GM23338 (cell line): ENCODE measurements around the gene SMIM22. TPM values are rescaled to one million over a fixed set of nuclear protein-coding genes. Genes with fewer than 3 reads are reported as not detected.

ENCODE experiments used
- ATAC-seq: fragments of 200-7000 bp; cut with Tn5 transposase; 3 replicates; pipeline ENCODE4 v1.9.1; 2020
- DNase-seq: peaks from one replicate; pipeline ENCODE4 v3.0.0-alpha.2; 2015; ENCODE audit warnings: low spot score
- H2AFZ ChIP-seq: fragments of 200-600 bp; sonication (generic); 2 replicates; pipeline ENCODE4 v1.8.0; 2016; ENCODE audit warnings: antibody characterized with exemption, mild to moderate bottlenecking, moderate library complexity
- H3F3A ChIP-seq: fragments of 200-600 bp; sonication (generic); replicated peaks from 2 replicates; pipeline ENCODE4 v1.8.0; 2017; ENCODE audit warnings: antibody characterized with exemption, mixed run types, low read depth
- H3K27ac ChIP-seq: fragments of 200-600 bp; sonication (generic); 2 replicates; pipeline ENCODE4 v1.6.1; 2016; ENCODE audit warnings: low read depth
- H3K27me3 ChIP-seq: fragments of 200-600 bp; sonication (generic); 2 replicates; pipeline ENCODE4 v1.8.0; 2016; ENCODE audit warnings: mild to moderate bottlenecking, mixed run types, moderate library complexity; ENCODE audit not compliant: insufficient read depth
- H3K36me3 ChIP-seq: fragments of 200-600 bp; sonication (generic); 2 replicates; pipeline ENCODE4 v1.8.0; 2016; ENCODE audit warnings: mild to moderate bottlenecking; ENCODE audit not compliant: insufficient read depth
- H3K4me1 ChIP-seq: fragments of 200-600 bp; sonication (generic); 2 replicates; pipeline ENCODE4 v1.8.0; 2016; ENCODE audit warnings: mild to moderate bottlenecking, moderate library complexity; ENCODE audit not compliant: insufficient read depth
- H3K4me2 ChIP-seq: fragments of 200-600 bp; sonication (generic); 2 replicates; pipeline ENCODE4 v1.7.1; 2017; ENCODE audit warnings: mixed run types
- H3K4me3 ChIP-seq: fragments of 200-600 bp; sonication (generic); 2 replicates; pipeline ENCODE4 v1.6.1; 2016; ENCODE audit warnings: mixed run types
- H3K79me2 ChIP-seq: fragments of 200-600 bp; sonication (generic); replicated peaks from 2 replicates; pipeline ENCODE4 v1.8.0; 2017; ENCODE audit warnings: mild to moderate bottlenecking; ENCODE audit not compliant: insufficient read depth
- H3K9me2 ChIP-seq: fragments of 200-600 bp; sonication (generic); 2 replicates; pipeline ENCODE4 v1.8.0; 2017; ENCODE audit not compliant: insufficient read depth
- H4K20me1 ChIP-seq: fragments of 200-600 bp; sonication (generic); replicated peaks from 2 replicates; pipeline ENCODE4 v1.8.0; 2017; ENCODE audit warnings: mild to moderate bottlenecking; ENCODE audit not compliant: insufficient read depth
- H3K27ac Mint-ChIP-seq: 2 replicates; pipeline ENCODE4 v1.8.0; 2020; ENCODE audit warnings: inconsistent platforms, mild to moderate bottlenecking, moderate library complexity, mixed read lengths
- H3K27me3 Mint-ChIP-seq: 3 replicates; pipeline ENCODE4 v1.8.0; 2022; ENCODE audit warnings: low read depth, mild to moderate bottlenecking, moderate library complexity, mixed read lengths, inconsistent platforms; ENCODE audit not compliant: insufficient read depth, poor library complexity
- H3K36me3 Mint-ChIP-seq: 3 replicates; pipeline ENCODE4 v1.8.0; 2021; ENCODE audit warnings: low read depth, mild to moderate bottlenecking, inconsistent platforms, moderate library complexity, mixed read lengths
- H3K4me1 Mint-ChIP-seq: 3 replicates; pipeline ENCODE4 v1.8.0; 2020; ENCODE audit warnings: mild to moderate bottlenecking, inconsistent platforms, mixed read lengths
- H3K4me3 Mint-ChIP-seq: 3 replicates; pipeline ENCODE4 v1.8.0; 2021; ENCODE audit warnings: moderate library complexity, mild to moderate bottlenecking, inconsistent platforms, mixed read lengths
- H3K9me3 Mint-ChIP-seq: 3 replicates; pipeline ENCODE4 v1.8.0; 2020; ENCODE audit warnings: moderate library complexity, mild to moderate bottlenecking, inconsistent platforms, mixed read lengths
- CREB1 ChIP-seq: fragments of 250-450 bp; sonication (Bioruptor Pico); IDR thresholded peaks from 2 replicates; pipeline ENCODE4 v1.5.0; 2020; ENCODE audit warnings: low read depth, mild to moderate bottlenecking, moderate library complexity
- CTCF ChIP-seq, 2 experiments: fragments of 200-600 bp in 1 of 2; sonication (generic) in 1 of 2; conservative IDR thresholded peaks; 2 replicates each; pipeline versions ENCODE4 v1.5.1 to v1.6.1; 2016 to 2017; ENCODE audit warnings: antibody characterized with exemption in 2 of 2, low read depth in 2 of 2, mild to moderate bottlenecking in 2 of 2, moderate library complexity in 1 of 2
- ETS1 ChIP-seq: IDR thresholded peaks from 2 replicates; pipeline ENCODE4 v1.6.1; 2016; ENCODE audit warnings: antibody characterized with exemption
- EZH2 ChIP-seq: fragments of 200-600 bp; sonication (generic); IDR thresholded peaks from one replicate; pipeline ENCODE4 v1.8.0; 2017; ENCODE audit warnings: antibody characterized with exemption, mild to moderate bottlenecking, low read depth; ENCODE audit not compliant: unreplicated experiment
- EZH2phosphoT487 ChIP-seq: fragments of 200-600 bp; sonication (generic); IDR thresholded peaks from one replicate; pipeline ENCODE4 v1.8.1; 2018; ENCODE audit warnings: antibody characterized with exemption; ENCODE audit not compliant: unreplicated experiment
- JUNB ChIP-seq: IDR thresholded peaks from one replicate; pipeline ENCODE4 v1.6.1; 2016; ENCODE audit warnings: antibody characterized with exemption; ENCODE audit not compliant: unreplicated experiment
- NANOG ChIP-seq: IDR thresholded peaks from 2 replicates; pipeline ENCODE4 v1.6.1; 2016; ENCODE audit warnings: antibody characterized with exemption, borderline replicate concordance
- POLR2AphosphoS5 ChIP-seq: IDR thresholded peaks from 2 replicates; pipeline ENCODE4 v1.6.1; 2016; ENCODE audit warnings: antibody characterized with exemption, low read depth
- REST ChIP-seq: IDR thresholded peaks from one replicate; pipeline ENCODE4 v1.6.1; 2018; ENCODE audit warnings: antibody characterized with exemption; ENCODE audit not compliant: unreplicated experiment
- STAT1 ChIP-seq: IDR thresholded peaks from one replicate; pipeline ENCODE4 v1.6.1; 2016; ENCODE audit warnings: antibody characterized with exemption; ENCODE audit not compliant: unreplicated experiment
- ZNF114 ChIP-seq: fragments of 250-450 bp; sonication (Bioruptor Pico); IDR thresholded peaks from 2 replicates; pipeline ENCODE4 v1.5.0; 2020; ENCODE audit warnings: mild to moderate bottlenecking, moderate library complexity
- ZNF331 ChIP-seq: fragments of 250-450 bp; sonication (Bioruptor Pico); IDR thresholded peaks from 2 replicates; pipeline ENCODE4 v1.5.0; 2020; ENCODE audit warnings: low read depth, mild to moderate bottlenecking, moderate library complexity
- ZNF462 ChIP-seq: fragments of 250-450 bp; sonication (Bioruptor Pico); IDR thresholded peaks from 2 replicates; pipeline ENCODE4 v1.5.0; 2020; ENCODE audit warnings: mild to moderate bottlenecking, moderate library complexity
- polyA plus RNA-seq: library from polyadenylated mRNA; unstranded; fragments of >200 nt; fragmentation: Nextera tagmentation; extraction: Ambion mirVana; gene quantifications from 2 replicates; pipeline ENCODE4 v1.2.1, GENCODE V29; 2016
- total RNA-seq: library from RNA; depleted of rRNA; stranded (reverse); fragments of >200 nt; shearing (Covaris generic); gene quantifications from 2 replicates; pipeline ENCODE4 v1.2.3, GENCODE V29; 2014

The SMIM22 gene
- total and polyA plus RNA-seq, 2 experiments from 2014 or later = 1.4 TPM; not detected in 1

- no peak overlapping the region for H3K4me3 Mint-ChIP-seq
- no peaks in the 10 kb centered on the region for H3K4me1 Mint-ChIP-seq
- DNase-seq (no peak), ATAC-seq (no peak)
- no peak overlapping the region for H3K27ac Mint-ChIP-seq
- no peaks in the 10 kb centered on the region for H3K9me2 ChIP-seq
- no peak for TF ChIP-seq STAT1
- no peak for TF ChIP-seq CTCF (conservative IDR thresholded peaks at IDR 0.05; ENCODE audit: low read depth in 2 of 2)
- no peak for TF ChIP-seq JUNB
- no peak for TF ChIP-seq CREB1 (CRISPR knock-in tag)
- no peak for TF ChIP-seq POLR2AphosphoS5
- no peak for TF ChIP-seq EZH2
- no peak for TF ChIP-seq ZNF114 (CRISPR knock-in tag)
- TF ChIP-seq EZH2phosphoT487 = no peak
- no peak for TF ChIP-seq ZNF331 (CRISPR knock-in tag)
- no peak for TF ChIP-seq ETS1
- no peak for TF ChIP-seq NANOG
- no peak for TF ChIP-seq REST
- no peak for TF ChIP-seq ZNF462 (CRISPR knock-in tag)
- no peaks in the 10 kb centered on the region for H3K27me3 ChIP-seq
- H3F3A ChIP-seq = 0 out of 2 replicates have a peak, but pooled peaks cover 8% of the 10 kb centered on the region
- no peak overlapping the region for H3K4me2 ChIP-seq
- H3K4me3 ChIP-seq = no peak overlapping the region
- no peaks in the 10 kb centered on the region for H3K4me1 ChIP-seq
- no peak overlapping the region for H3K27ac ChIP-seq
- 0 out of 2 replicates have a peak, but pooled peaks cover 3% of the 10 kb centered on the region for H3K79me2 ChIP-seq
- H2AFZ ChIP-seq = no peak overlapping the region
- H4K20me1 ChIP-seq = no peaks in the 10 kb centered on the region; the same call in 1 of the 2 replicates
- H3K27me3 Mint-ChIP-seq = peaks cover 8% of the 10 kb centered on the region
- H3K36me3 ChIP-seq = peaks cover 29% of the 10 kb centered on the region
- peaks cover 81% of the 10 kb centered on the region for H3K36me3 Mint-ChIP-seq
- no peaks in the 10 kb centered on the region for H3K9me3 Mint-ChIP-seq
Measured at GRCh38 chr16:4814046-4814445, 18.9 kb downstream of the SMIM22 start.
